NCI-H2029 treated with DMSO at 0.1 percent for 48 hours (cell line): Measurements from ENCODE around the gene IMPG1.

Source experiments
- DNase-seq: peaks from one replicate; lab custom pipeline; 2025; lab: John Stamatoyannopoulos, UW

Gene IMPG1

GRCh38 chr6:75892384-75892783 lies 180.1 kb downstream of the IMPG1 start:
- no peak for DNase-seq

- no peak for DNase-seq
Measured at GRCh38 chr6:75884822-75885221, 187.6 kb downstream of the IMPG1 start.

- no peak for DNase-seq
Measured at GRCh38 chr6:75882734-75883133, 189.7 kb downstream of the IMPG1 start.

- no peak for DNase-seq
Measured at GRCh38 chr6:75880305-75880704, 192.2 kb downstream of the IMPG1 start.

GRCh38 chr6:75876152-75876551 lies 196.3 kb downstream of the IMPG1 start:
- no peak for DNase-seq

DNA sequence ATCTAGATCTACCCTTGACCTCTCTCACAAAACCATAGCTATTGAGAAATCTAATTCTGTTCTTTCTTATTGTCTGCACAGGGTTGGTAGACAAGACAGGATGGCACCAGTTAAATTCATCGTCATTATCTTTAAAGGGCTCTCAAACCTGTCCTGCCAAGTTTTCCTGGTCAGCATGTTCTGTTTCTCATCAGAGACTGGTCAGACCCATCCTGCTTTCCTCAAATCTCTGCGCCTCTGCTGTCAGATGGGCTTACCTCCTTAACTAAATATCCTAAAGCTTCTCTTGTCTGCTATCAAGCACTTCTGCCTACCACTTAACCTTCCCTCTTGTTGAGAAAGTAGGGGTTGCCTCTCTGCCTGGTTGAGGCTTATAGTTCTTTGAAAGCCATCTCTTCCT lies 198.2 kb downstream of the IMPG1 start:
- DNase-seq: no peak
